GM18873 (cell line): Measurements from ENCODE around the gene MPHOSPH9.

Source experiments
- ATAC-seq: cut with Tn5 transposase; IDR thresholded peaks from one replicate; pipeline ENCODE4 v1.9.1; 2021; ENCODE audit warnings: mild to moderate bottlenecking, moderate library complexity, moderate number of reproducible peaks; ENCODE audit not compliant: unreplicated experiment, low FRiP score

Gene MPHOSPH9

GRCh38 chr12:123232807-123233504 lies at the start of gene MPHOSPH9, which contains the start of gene MTRFR:
Gene MPHOSPH9 (minus strand): TSS chr12:123233141. CDS start chr12:123230364, 2,777 bp downstream.
Gene MTRFR (plus strand): TSS chr12:123233436. CDS start chr12:123253675, 20,239 bp downstream.
- ATAC-seq = peak; percentile 81

GRCh38 chr12:123282111-123282510 lies 49.2 kb upstream of the MPHOSPH9 start:
- ATAC-seq = no peak

GRCh38 chr12:123280971-123281370 lies 48.0 kb upstream of the MPHOSPH9 start:
- ATAC-seq = no peak

DNA sequence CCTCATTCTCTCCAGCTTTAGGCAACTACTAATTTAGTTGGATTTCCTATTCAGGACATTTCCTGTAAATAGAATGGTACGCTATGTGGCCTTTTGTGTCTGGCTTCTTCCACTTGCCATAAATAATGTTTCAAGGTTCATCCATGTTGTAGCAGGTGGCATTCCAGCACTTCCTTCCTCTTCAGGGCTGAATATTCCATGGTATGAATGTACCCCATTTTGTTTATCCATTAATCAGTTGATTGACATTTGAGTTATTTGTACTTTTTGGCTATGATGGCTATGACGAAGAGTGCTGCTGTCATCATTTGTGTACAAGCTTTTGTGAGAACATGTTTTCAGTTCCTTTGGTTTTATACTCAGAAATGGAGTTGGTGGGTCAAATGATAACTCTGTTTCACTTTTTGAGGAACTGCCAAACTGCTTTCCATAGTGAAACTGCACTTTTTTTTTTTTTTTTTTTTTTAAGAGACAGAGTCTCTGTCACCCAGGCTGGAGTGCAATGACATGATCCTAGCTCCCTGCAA lies 45.2 kb upstream of the MPHOSPH9 start:
- ATAC-seq = peak; percentile 84

DNA sequence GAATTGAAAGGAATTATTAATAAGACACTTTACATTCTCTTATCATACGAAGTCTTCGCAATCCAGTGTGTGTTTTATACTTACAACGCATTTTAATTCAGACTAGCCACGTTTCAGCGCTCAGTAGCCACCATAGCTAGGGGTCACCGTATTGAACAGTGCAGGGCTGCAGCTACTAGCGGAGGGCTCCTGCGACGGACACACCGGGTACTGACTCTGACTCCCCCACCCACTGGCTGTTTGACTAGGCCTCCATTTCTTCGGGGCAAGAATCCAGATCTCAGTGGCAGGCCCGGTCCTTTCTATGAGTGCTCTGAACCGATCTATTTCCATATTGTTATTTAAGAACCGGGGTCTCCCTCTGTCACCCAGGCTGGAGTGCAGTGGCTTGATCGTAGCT lies 40.2 kb upstream of the MPHOSPH9 start:
- no peak for ATAC-seq

DNA sequence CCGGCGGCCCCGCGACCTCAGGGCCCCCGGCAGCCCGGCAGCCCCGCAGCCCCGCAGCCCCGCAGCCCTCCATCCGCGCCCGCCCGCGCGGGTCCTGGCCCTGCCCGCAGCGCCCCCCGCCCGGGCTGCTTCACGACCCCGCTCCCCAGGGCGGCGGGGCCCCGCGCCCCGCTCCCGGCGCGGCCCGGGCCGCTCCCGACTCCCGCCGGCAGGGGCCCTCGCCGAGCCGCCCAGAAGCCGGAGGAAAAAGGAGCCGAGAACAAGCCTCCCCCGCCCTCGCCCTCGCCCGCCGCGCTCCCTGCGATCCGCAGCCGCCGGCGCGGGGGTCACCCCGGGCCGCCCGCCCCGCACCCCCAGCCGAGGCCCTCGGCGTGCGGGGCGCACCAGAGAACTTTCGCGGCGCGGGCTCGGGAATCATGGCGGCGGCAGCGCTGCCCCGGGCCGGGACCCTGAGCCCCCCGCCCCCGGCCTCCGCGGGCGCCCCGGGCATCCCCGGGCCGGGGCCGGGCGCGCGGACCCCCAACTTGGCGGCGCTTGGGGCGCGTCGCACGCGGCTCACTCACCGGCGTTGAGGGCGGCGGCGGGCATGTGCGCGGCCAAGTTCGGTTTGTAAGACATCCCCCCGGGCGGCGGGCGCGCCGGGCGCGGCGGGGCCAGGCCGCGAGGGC lies 38.2 kb upstream of the MPHOSPH9 start:
- no peak for ATAC-seq

DNA sequence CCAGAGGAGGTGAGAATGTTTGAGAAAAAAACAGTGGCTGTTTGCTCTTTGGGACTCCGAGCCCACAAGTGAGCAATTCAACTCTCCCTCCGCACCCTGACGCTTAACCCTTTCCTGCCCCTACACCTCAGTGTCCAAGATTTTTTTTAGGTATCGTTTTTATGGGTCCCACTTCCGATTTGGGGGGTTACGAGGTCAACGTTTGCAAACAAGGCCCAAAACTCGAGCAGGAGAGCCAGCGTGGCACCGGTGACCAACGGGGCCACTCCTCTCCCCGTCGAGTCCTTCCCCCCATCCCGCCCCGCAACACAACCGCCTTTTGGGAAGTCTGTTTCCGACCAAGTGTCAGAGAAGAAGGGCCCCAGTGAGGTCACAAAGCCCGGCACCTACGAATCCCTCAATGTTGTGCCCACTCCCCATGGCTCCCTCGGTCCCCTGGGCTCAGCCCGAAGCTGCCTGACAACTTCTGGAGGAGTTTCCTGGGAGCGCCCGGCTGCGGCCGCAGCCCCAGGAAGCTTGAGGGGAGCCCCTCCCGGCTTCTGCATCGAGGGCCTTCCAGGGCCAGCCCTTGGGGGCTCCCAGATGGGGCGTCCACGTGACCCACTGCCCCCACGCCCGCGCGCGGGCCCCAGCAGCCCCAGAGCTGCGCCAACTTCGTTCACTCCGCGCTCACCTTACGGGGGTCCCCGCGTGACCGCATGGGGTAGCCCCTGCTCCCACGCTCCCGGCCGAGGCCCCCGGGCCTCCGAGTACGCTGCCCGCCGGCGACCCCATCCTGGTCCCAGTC lies 37.5 kb upstream of the MPHOSPH9 start:
- ATAC-seq = no peak

- no peak for ATAC-seq
Measured at GRCh38 chr12:123269896-123270213, 36.9 kb upstream of the MPHOSPH9 start.

DNA sequence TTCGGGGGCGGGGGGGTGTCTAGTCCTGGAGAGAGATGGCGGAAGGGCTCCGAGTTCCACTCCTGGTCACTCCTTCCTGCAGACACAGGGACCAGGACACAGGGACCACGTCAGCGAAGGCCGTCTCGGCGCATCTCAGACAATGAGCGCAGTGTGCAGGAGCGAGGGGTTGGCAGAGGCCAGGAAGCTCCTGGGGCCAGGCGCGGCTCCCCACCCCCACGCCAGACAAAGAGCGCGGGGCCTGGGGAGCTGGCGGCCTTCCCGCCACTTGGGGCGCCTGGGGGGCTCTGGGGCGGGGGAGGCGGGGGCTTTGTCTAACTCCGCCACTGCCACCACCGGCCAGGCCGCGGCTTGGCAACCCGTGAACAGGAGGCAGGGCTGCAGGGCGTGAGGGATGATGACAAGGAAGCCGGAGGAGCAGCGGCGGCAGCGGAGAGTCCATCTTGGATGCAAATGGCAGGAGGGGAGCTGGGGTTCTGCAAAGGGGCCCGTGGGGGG lies 36.5 kb upstream of the MPHOSPH9 start:
- ATAC-seq = no peak

- no peak for ATAC-seq
Measured at GRCh38 chr12:123268850-123269249, 35.9 kb upstream of the MPHOSPH9 start.

DNA sequence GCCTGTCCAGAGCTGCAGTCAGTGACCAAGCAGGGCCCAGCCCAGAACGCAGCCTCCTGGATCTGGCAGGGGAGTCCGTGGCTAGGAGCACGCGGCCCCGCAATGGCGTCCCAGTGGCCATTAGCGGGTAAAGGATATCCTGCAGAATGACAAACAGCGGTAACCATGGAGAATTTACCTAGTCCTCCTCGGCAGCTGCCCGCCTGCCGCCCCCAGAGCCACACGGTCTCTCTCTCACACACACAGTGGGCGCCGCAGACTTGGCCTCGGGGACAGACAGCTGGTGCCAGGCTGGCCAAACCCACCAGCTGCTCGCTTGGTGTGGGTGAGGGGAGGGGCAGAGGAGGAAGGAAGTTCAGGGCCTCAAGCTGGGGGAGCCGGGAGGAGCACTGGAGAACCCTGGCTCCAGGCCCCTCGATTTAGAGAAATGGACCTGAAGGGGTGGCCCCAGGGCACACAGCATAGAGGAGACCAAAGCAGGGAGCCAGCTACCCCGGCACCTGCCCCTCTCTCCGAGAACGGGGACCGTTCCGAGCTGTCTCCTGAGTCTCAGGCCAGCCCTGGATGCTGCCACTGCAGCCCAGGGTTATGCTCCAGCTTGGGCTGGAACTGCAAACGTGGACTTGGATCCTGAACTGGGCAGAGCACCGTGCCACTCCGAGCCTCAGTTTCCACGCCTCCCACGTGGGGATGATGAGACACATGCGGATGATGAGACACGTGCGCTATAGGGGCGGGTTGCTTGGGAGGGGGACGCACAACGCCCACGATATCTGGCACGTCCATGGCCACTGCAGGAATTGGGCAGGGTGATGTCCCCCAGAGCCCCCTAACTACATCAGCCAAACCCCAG lies 35.3 kb upstream of the MPHOSPH9 start:
- no peak for ATAC-seq

- no peak for ATAC-seq
Measured at GRCh38 chr12:123267335-123267920, 34.5 kb upstream of the MPHOSPH9 start.

GRCh38 chr12:123266679-123267277 lies 33.8 kb upstream of the MPHOSPH9 start:
- ATAC-seq = no peak

GRCh38 chr12:123265851-123266678 lies 33.1 kb upstream of the MPHOSPH9 start:
- ATAC-seq = no peak

DNA sequence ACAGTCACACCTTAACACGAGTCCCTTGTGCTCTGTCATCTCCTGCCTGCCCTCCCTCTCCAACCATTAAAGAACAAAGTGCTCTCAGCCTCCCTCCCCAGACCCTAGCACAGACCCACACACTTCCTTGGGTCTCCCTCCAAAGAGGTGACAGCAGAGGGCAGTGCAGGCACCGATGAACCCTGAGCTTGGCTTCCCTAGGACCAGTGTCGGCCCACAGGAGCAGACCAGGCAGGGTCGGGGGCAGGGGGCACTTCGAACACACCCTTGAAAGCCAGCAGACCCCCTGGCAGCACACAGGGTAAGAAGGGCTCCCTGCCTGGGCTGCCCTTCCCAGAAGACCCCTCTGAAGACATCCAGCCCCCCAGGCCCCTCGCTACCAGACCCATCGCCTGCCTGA lies 31.7 kb upstream of the MPHOSPH9 start:
- no peak for ATAC-seq

DNA sequence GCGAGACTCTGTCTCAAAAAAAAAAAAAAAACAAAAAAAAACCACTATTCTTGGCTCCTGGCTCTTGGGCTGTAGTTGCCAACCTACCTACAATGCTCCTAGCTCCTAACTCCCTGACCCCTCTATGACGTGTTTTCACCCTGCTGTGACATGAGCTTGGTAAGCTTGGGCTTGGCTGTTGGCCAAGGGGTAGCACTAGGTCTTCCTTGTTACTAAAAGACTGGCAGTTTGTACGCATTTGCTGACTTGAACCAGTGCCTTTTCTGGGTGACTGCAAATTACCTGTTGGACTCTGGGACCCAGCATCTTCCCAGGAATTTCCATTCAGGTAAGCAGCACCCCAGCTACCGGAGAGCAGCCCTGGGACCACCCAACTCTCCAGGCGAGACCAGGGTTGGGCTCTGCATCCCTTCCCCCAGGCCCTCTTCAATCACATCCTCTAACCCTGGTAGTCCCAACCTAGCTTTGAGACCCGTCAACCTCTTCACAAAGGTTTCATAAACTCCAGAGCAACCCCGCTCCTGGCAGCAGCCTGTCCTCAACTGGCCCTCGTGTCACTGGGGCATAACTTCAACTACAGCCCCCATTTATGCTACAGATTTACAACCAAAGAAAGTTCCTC lies 30.4 kb upstream of the MPHOSPH9 start:
- no peak for ATAC-seq

GRCh38 chr12:123261196-123261595 lies 28.3 kb upstream of the MPHOSPH9 start:
- no peak for ATAC-seq

GRCh38 chr12:123260081-123260480 lies 27.1 kb upstream of the MPHOSPH9 start:
- no peak for ATAC-seq
